ENCODE measurements around the gene KMT2B.

- TF ChIP-seq E2F4 (CRISPR knock-in tag; IDR thresholded peaks at IDR 0.05; ENCODE audit: borderline replicate concordance, low read depth) (no peak), ATF1 (CRISPR knock-in tag; IDR thresholded peaks at IDR 0.05) (no peak), CTCF (IDR thresholded peaks at IDR 0.05) (no peak), JUN (CRISPR knock-in tag; IDR thresholded peaks at IDR 0.05) (no peak), MLX (CRISPR knock-in tag; IDR thresholded peaks at IDR 0.05) (no peak)
Measured at GRCh38 chr19:35734889-35735288, 17.1 kb downstream of the KMT2B start.
